ENCODE measurements around the gene HDAC5.

HDAC5 gene

DNA sequence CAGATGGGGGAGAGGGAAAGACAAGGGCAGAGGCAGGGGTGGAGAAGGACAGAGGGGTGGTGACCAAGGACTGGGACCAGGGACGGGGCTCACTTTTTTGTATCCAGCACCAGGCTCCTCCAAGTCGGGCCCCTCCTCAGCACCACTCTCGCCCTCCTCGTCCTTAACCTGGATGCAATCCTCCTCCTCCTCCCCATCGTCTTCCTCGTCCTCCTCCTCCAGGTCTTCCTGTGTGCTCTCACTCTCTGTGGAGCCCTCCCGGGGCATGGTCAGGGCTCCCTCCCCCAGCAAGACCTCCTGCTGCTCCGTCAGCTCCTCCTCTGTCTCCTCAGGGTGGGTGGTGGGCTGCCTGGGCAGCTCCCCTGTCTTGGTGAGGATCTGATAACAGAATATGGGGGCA is 36.1 kb downstream of the HDAC5 start:
- DNase-seq (ENCODE audit: low read depth): no peak

DNA sequence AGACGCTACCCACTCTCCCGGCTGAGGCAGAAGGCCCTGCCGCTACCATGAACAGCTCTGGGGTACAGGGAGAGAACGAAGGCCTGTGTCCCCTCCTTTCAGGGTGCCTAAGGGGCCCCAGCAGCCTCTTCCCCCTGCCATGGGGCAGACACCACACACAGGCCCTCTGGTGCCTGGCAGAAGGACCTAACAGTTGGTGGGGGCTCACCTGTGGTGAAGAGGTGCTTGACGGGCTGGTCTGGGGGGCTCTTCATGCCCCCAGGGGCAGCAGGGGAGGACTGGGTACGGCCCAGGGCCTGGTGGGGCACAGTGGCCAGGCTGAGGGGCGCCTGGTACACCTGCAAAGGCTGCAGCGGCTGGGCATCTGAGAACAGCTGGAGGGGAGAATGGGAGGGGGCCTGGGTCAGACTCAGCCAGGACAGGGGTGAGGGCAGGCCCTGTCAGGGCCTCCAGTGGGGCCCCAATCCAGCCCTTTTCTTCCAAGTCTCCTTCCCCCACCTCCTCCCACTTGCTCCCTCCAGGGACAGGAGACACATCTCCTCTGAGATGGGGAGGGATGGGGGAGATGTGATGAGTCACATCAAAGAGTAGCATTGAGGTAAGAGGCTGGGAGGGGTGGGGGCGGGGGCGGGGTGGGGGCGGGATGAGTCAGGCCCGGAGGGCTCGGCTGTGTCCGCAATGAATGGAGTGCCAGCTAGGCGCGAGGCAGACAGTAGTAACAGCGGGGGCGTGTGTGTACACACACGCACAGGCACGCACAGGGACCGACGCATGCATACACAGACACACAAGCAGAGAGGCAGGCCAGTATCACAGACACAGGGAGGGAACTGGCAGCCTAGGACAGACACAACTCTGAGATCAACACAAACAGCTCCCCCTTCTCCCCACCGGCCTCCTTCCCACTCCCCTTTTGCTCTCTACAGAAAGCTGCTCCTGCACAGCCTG is 36.8 kb downstream of the HDAC5 start:
- DNase-seq (ENCODE audit: low read depth): no peak

DNA sequence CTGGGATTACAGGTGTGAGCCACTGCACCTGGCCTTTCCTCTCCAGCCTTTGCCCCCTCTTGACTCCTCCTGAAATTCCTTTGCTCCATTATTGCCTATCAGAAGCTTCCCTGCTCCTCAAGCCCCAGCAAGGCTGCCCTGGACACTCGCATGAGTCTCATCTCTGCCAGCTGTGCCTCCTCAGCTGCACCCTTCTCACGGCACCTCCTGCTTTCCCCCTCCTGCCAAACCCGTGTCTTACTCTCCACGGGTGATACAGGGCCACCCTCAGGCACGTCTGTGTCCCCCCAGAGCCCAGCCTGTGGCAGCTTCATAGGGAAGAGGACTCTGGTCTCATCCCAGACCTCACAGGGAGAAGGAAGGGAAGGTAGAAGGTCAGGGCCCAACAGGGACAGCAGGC is 37.5 kb downstream of the HDAC5 start:
- DNase-seq (ENCODE audit: low read depth): no peak

DNA sequence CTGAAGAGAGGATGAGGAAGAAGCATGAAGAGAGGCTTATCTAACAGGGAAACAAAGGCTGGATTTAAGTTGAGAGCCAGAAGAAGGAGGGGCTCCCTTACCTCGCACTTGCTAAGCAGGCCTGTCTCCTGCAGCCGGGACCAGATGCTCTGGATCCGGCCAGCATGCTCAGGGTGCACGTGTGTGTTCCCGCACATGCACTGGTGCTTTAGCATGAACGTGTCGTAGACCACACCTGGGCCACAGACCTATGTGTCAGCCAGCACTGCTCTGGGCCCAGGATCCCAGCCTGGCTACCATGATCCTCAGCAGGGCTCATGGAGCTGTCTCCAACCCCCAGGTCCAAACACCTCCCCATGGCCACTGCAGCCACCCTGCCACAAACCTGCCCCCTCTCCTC is 38.5 kb downstream of the HDAC5 start:
- DNase-seq (ENCODE audit: low read depth): no peak

- no peak for DNase-seq (ENCODE audit: low read depth)
These were observed 39.3 kb downstream of the HDAC5 start for GRCh38 chr17:44084131-44084538.

DNA sequence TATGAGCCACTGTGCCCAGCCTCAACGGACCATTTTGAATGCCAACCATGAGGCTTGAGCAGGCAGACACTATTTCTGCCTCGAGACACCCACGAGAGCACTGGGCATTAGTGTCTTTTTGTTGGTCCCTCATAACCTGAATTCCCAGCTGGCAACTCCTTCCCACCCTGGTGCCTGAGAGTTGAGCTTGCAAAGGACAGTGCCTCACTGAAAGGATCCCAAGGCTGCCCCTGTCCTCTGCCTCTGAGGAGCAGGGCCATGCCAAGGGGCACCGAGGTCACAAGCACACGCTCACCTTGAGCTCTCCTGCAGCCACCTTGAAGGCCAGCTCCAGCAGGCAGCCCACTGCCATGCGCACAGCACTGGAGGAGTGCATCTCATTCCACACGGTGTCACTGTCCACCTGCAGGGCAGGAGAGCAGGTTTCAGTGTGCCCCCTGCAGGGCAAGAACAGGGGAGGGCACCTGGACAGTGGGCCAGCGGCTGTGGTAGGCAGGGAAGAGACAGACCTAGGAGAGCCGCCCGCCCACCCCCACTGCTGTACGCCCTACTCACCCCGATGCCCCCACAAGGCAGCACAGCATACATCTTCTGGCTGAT is 40.1 kb downstream of the HDAC5 start:
- no peak for DNase-seq (ENCODE audit: low read depth)

GRCh38 chr17:44082256-44082927 is 41.0 kb downstream of the HDAC5 start:
- no peak for DNase-seq (ENCODE audit: low read depth)

GRCh38 chr17:44081681-44082080 is 41.8 kb downstream of the HDAC5 start:
- no peak for DNase-seq (ENCODE audit: low read depth)

- DNase-seq (ENCODE audit: low read depth): no peak
These were observed 43.3 kb downstream of the HDAC5 start for GRCh38 chr17:44079877-44080821.

- no peak for DNase-seq (ENCODE audit: low read depth)
These were observed 45.0 kb downstream of the HDAC5 start for GRCh38 chr17:44078412-44078811.

- DNase-seq (ENCODE audit: low read depth): no peak
These were observed 45.9 kb downstream of the HDAC5 start for GRCh38 chr17:44077595-44077909.

DNA sequence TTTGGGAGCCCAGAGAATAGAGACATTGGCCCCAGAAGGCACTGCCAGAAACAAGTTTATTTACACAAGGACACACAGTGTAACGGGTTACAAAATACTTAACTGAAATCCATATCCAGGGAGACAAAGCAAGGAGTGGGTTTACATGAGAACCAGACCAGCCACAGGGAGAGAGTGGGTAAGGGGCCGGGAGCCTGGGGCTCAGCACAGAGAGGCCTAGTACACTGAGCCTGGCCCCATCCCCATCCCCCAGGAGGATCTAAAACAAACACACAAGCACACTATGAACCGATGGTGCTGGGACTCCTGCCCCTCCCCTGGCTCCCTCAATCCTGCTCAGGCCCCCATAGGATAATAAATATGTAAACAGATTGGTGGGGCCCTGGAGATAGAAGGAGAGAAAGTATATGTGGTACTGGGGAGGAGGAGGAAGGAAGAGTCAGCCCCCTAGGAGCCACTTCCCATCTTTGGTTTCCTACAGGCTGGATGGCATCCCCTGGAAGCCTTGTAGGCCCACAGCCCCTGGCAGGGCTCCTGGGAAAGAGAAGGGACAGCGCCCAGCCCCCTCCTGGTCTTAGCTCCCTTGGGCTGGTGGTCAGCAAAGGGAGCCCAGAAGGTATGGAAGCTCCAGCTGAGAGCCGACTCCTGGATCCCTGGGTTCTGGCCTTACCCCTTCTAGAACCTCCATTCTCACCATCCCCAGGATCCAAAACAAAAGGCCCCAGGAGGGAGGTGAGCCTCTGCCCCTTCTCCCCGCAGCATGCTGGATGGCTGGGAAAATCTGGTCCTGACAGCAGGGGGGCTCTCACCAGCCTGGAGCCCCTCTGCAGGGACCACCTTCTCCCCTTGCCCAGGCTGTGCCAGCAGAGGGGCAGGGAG is 46.5 kb downstream of the HDAC5 start:
- no peak for DNase-seq (ENCODE audit: low read depth)

DNA sequence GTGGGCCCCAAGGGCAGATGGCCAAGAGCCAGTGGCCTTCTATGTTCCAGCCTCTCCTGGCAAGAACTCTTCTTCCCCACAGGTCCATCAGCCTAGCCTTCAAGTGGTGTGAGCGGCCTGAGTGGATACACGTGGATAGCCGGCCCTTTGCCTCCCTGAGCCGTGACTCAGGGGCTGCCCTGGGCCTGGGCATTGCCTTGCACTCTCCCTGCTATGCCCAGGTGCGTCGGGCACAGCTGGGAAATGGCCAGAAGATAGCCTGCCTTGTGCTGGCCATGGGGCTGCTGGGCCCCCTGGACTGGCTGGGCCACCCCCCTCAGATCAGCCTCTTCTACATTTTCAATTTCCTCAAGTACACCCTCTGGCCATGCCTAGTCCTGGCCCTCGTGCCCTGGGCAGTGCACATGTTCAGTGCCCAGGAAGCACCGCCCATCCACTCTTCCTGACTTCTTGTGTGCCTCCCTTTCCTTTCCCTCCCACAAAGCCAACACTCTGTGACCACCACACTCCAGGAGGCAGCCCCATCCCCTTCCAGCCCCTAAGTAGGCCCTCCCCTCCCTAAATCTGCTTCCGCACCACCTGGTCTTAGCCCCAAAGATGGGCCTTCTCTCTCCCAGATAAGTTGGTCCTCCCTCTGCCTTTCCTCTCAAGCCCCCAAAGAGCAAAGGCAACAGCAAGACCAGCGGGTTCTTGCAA is 47.7 kb downstream of the HDAC5 start:
- DNase-seq (ENCODE audit: low read depth): no peak

DNA sequence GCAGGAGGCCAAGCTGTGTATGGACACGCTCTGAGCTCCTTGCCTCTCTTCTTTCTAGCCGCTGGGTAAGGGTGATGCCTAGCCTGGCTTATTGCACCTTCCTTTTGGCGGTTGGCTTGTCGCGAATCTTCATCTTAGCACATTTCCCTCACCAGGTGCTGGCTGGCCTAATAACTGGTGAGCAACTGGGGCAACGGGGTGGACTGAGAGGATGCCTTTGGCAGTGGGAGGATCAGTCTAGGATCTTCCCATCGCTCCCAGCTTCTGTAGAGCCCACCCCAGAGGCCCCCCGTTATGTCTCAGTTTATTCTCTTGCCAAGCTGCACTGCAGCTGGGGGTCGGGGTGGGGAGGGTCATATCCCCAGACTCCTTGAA is 48.5 kb downstream of the HDAC5 start:
- no peak for DNase-seq (ENCODE audit: low read depth)

DNA sequence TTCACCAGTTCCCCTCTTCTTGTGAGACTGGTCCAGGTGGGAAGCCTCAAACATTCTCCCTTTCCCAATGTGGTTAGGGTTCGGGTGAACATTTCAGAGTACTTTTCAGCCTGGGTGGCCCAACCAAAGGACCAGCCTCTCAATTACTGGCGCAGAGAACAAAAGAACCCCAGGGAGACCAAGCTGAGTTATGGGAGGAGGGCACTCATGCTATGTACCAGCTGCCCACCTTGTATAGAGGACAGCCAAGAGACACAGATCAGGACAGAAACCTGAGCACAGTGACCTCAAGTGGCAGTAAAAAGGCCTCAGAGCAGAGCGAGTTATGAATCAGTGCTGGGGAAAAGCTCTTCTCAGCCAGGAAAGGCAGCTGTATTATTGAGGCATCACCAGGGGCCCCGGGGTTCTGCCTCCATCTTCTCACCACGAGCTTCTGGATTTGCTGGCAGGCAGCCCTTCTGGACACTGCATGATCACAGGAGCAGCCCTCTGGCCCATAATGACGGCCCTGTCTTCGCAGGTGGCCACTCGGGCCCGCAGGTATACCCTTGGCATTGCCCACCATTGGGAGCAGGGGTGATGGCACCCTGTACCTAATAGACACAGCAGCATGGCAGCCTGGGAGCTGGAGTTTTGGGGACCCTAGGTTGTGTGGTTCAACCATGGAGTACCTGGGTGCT is 49.1 kb downstream of the HDAC5 start:
- DNase-seq (ENCODE audit: low read depth): no peak

GRCh38 chr17:44071772-44072171 is 51.7 kb downstream of the HDAC5 start:
- no peak for DNase-seq (ENCODE audit: low read depth)

DNA sequence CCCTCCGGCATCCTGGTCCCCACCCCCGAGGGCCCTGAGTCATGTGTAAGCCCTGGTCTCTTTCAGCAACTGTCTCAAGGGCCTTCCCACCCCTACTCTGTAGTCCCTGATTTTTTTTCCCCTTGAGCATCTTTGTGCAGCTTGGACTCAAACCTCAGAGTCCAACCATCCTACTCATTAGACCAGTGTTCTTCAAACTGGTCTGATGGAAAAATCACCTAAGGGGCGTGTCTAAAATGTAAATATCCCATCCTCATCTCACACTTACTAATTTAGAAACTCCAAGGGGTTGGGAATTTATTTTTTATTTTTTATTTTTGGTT is 52.3 kb downstream of the HDAC5 start:
- peak; percentile 20 for DNase-seq (ENCODE audit: low read depth)

GRCh38 chr17:44070455-44071197 is 52.8 kb downstream of the HDAC5 start, which contains the start of gene G6PC3:
Gene G6PC3, plus strand, starts transcription at chr17:44070735. Its CDS starts 231 bp downstream, at chr17:44070966.
- peak; percentile 50 for DNase-seq (ENCODE audit: low read depth)

- DNase-seq (ENCODE audit: low read depth): no peak
These were observed 53.4 kb downstream of the HDAC5 start for GRCh38 chr17:44069974-44070454.

Measured in T follicular helper cell (primary cell).